ENCODE measurements around the gene ICAM2.
"Not testable (repeated sequence)": the region's sequence is repeated elsewhere in the genome, so short reads cannot be mapped to it uniquely, and the experiment has no call there.

ICAM2 gene

GRCh38 chr17:64015447-64015846 lies 5.0 kb downstream of the ICAM2 start:
- no peak for DNase-seq (ENCODE audit: low read depth in 2 of 3, low spot score in 2 of 3)

- no peak for DNase-seq (ENCODE audit: low read depth in 2 of 3, low spot score in 2 of 3)
Measured at GRCh38 chr17:64009571-64010402, 10.6 kb downstream of the ICAM2 start.

DNA sequence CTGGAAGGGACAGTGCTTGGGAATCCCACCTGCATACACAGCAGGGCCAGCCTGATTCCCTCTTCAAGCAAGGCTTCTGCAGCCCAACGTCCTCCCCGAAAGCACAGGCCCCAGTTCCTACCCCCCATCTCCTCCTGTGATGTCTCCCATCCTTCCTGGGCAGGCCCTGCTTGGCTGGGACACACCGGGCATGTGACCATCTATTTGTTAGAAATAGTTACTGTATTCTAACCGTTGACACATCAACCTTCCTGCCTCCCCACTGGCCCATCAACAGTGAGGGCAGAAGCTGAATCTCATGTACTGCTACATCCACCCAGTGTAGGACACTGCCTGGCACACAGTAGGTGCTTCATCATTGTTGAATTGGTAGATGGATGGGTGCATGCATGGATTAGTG lies 11.6 kb downstream of the ICAM2 start:
- DNase-seq (ENCODE audit: low read depth in 2 of 3, low spot score in 2 of 3): no peak

- DNase-seq (ENCODE audit: low read depth in 2 of 3, low spot score in 2 of 3): no peak
Measured at GRCh38 chr17:64008346-64008745, 12.1 kb downstream of the ICAM2 start.

DNA sequence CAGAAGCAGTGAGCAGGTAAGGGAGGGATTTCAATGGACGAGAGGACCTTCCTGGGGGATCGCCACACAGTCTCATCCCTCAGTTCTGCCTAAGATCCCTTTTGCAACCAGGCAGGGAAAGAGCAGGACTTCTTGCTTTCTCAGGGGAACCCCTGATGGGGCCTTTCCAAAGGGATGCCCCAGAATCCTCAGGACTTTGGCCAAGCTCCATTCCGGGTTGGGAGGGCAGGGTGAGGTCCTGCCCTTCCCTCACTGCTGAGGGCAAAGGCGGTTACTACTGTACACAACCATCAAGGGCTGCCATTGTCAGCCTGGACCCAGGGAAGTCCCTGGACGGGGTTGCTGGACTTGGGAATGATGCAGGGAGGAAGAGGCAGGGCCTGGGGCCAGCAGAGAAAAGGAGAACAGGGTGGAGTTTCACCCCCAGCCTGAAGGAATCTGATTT lies 12.6 kb downstream of the ICAM2 start:
- no peak for DNase-seq (ENCODE audit: low read depth in 2 of 3, low spot score in 2 of 3)

- DNase-seq (ENCODE audit: low read depth in 2 of 3, low spot score in 2 of 3): not testable (repeated sequence)
Measured at GRCh38 chr17:64007089-64007837, 13.2 kb downstream of the ICAM2 start.

GRCh38 chr17:64006361-64007088 lies 13.9 kb downstream of the ICAM2 start:
- DNase-seq (ENCODE audit: low read depth in 2 of 3, low spot score in 2 of 3): no peak

GRCh38 chr17:64005734-64006167 lies 14.7 kb downstream of the ICAM2 start:
- DNase-seq (ENCODE audit: low read depth in 2 of 3, low spot score in 2 of 3): no peak

DNA sequence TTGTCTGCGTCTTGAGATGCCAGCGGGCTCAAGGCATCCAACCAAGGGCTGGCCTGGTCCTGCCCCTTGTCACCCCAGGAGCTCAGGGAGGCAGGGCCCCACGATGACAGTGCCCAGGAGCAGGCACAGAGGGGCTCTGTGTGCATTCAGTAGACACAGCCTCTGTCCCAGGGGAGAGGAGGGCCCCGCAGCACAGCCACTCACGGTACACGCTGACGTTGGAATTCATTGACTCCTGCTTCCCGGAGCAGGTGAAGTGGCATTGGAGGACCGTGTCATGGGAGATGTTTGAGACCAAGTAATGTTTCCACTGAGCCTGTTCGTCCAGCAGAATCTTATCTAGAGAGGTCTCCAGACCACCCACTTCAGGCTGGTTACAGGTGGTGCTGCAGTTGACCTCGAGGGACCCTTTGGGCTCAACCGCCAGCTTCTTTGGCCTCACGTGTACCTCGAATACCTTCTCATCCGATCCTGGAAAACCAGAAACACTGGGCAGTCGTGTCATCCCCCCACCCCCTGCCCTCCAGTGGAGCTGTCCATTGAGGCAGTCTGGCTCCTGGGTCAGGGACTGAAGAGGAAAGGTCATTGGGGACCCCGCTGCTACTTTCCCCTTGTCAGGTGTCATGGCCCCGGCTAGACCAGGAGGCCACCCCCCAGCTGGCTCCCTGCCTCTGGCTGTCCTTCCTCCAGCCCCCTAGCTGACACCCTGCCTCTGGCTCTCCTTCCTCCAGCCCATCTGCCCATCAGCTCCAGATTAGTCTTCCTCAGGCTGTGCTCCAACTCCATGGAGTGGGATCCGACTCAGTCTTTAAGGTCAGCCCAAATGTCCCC lies 15.3 kb downstream of the ICAM2 start:
- DNase-seq (ENCODE audit: low read depth in 2 of 3, low spot score in 2 of 3): no peak

DNA sequence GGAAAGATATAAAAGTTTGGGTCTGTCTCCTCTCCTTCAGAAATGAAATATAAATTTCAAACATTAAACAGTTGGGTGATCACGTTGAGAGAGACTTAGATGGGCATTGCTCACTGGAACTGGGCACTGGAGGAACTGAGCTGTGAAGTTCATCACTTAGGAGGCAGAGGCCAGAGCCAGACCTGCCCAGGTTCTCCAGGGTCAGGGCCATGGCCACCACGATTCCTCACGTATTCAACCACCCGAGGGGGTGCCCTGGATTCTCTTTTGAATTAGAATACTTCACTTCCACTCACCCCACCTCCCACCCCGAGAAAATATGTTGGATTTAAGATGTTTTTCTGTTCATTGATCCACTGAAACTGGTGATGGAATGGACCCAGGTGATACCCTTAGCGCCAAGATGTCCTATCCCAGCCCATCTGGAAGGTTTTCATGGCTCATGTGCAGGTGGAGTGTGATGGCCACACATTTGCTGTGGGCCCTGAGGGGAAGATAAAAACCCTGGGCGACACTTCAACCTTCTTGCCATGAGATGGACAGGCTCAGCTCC lies 16.1 kb downstream of the ICAM2 start:
- no peak for DNase-seq (ENCODE audit: low read depth in 2 of 3, low spot score in 2 of 3)

DNA sequence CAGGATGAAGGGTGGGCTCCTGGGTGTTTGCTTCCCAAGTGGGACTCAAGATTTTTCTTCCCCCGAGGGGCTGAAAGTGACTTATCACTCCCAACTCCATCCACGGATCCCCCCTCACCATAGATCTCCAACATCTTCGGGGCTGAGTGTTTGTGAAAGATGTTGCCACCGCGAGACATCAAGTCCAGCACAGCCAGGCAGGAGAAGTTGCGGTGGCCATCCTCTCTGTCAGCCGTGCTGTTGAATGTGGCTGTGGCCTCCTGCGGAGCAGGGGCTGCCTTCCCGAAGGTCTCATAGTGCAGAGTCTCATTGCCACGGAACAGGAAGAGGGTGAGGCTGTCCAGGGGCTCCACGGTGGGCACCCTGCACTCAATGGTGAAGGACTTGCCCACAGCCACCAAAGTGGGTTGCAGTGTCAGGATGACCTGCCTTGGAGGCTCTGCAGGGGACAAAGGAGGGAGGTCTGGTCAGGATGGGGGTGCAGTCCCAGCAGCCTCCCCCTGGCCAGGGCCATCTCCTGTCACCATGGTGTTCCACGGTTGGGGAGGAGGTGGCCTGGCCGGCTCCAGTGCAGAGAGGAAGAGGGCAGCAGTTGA lies 16.8 kb downstream of the ICAM2 start:
- DNase-seq (ENCODE audit: low read depth in 2 of 3, low spot score in 2 of 3): no peak

DNA sequence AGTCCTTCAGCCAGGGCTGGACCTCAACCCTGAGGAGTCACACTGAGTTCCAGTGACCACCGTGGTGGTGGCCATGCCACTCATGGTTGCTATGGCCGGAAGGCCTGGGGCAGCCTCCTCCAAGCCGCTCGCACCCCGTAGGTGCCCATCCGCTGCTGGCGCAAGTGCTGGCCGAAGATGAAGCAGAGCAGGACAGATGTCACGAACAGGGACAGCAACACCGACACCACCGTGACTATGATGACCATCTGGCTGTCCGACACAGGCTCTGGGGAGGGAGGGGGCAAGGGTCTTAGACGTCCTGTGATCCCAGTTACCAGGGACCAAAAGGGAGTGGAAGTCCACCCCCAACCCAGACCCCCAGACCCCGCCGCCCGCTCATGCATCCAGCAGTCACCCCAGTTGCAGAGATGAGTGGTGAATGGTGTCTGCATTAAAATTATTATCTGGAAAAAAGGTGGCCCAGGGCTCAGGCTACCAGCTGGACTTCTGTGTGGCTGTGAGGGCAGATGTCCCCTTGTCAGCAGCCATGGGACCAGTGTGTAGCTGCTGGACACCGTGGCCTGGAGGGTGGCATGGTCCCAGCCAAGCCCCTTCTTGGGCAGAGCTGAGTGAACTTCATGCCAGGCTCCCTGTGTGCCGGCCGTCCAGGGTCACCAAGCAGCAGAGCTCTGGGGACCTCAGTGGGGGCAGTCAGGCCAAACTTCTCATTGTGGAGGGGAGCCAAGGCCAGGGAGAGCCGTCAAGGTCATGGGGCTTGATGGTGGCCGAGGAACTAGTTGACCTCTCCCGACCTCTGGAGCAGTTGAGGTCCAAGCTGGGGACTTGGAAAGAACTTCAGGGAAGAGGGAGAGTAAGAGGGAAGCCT lies 17.5 kb downstream of the ICAM2 start:
- DNase-seq (ENCODE audit: low read depth in 2 of 3, low spot score in 2 of 3): no peak

- DNase-seq (ENCODE audit: low read depth in 2 of 3, low spot score in 2 of 3): no peak
Measured at GRCh38 chr17:64001763-64002529, 18.5 kb downstream of the ICAM2 start.

GRCh38 chr17:64001091-64001579 lies 19.3 kb downstream of the ICAM2 start:
- DNase-seq (ENCODE audit: low read depth in 2 of 3, low spot score in 2 of 3): no peak

DNA sequence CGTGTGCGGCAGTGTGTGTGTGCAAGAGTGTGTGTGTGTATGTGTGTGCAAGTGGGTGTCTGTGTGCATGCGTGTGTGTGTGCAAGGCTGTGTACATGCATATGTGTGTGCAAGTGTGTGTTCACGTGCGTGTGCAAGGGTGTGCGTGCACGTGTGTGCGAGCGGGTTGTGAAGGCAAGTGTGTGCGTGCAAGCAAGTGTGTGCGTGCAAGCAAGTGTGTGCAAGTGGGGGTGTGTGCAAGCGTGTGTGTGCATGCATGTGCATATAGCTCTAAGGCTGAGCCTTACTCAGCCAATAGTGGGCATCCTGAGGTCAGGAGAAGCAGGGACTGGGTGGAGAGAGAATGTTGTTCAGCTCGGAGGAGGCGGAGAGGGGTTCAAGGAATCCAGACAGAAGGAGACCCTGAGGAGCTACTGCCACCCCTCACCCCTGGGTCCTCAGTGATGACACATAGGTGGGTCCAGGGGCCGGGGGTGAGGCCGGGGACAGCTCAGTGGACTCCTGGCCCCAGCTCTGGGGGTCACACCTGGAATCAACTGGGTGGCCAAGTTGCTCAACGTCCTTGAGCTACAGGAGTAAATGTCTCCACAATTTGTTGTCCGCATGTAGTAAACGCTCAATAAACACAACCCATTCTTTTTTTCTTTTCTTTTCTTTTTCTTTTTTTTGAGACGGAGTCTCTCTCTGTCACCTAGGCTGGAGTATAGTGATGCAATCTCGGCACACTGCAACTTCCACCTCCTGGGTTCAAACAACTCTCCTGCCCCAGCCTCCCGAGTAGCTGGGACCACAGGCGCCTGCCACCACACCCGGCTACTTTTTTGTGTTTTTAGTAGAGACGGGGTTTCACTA lies 20.5 kb downstream of the ICAM2 start:
- DNase-seq (ENCODE audit: low read depth in 2 of 3, low spot score in 2 of 3): no peak

DNA sequence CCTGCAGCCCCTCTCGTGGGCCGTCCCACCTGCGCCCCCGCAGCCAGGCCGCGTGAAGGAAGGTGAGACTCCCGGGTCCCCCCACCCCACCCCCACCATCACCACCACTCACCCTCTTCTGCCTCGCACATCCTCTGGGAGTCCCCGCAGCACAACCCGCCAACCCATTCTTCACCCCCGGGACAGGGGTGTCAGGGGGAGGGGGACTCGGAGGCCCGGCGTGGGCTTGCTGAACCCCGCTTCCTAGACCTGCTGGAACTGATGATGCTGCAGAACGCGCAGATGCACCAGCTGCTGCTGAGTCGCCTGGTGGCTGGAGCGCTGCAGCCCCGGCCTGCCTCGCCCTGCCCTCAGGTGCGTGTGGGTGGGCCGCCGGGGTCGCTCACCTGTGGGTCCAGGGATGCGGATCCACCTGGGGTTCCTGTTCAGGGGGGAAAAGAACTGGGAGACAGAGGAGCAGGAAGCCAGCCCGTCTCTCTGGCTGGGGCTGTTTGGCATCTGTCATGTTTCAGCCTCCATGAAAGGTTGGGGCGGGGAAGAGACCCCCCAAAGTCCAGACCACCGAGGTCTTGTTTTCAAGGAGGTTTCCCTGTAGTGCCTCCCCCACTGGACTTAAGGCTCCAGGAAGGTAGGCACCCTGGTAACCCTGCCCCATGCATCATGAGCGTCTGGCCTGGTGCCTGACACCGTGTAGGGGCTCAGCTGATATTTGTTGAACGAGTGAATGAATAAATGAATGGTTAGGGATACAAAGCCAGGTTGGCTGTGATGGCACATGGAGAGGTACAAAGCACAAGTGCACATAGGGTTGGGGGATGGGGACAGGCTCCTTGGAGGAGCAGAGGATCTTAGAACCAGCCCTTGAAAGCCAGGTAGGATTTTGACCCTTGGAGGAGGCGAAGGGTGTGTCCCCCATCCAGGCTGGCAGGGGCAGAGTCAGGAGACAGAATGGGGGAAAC lies 21.4 kb downstream of the ICAM2 start:
- DNase-seq (ENCODE audit: low read depth in 2 of 3, low spot score in 2 of 3): no peak
